ENCODE data around the gene ALDH2.

ALDH2 gene

GRCh38 chr12:111784953-111785352 is 18.2 kb downstream of the ALDH2 start:
- no peak for TF ChIP-seq CTCF (IDR thresholded peaks at IDR 0.05; ENCODE audit: borderline replicate concordance, control extremely low read depth, extremely low read depth, insufficient read depth, missing control alignments)
- DNase-seq (ENCODE audit: low spot score) = no peak
- in situ Hi-C loops (cut with MboI; ENCODE audit: low sequenced_read_pairs, unreplicated experiment) = no loop called here

GRCh38 chr12:111785651-111786050 is 18.9 kb downstream of the ALDH2 start:
- TF ChIP-seq CTCF (IDR thresholded peaks at IDR 0.05; ENCODE audit: borderline replicate concordance, control extremely low read depth, extremely low read depth, insufficient read depth, missing control alignments) = no peak
- DNase-seq (ENCODE audit: low spot score) = no peak
- in situ Hi-C loops (cut with MboI; ENCODE audit: low sequenced_read_pairs, unreplicated experiment) = no loop called here

GRCh38 chr12:111788178-111788654 is 21.5 kb downstream of the ALDH2 start:
- peak; percentile 60 for DNase-seq (ENCODE audit: low spot score)
- peak; percentile 49 for TF ChIP-seq CTCF (IDR thresholded peaks at IDR 0.05; ENCODE audit: borderline replicate concordance, control extremely low read depth, extremely low read depth, insufficient read depth, missing control alignments)
- in situ Hi-C loops (cut with MboI; ENCODE audit: low sequenced_read_pairs, unreplicated experiment) = no loop called here

GRCh38 chr12:111789779-111790178 is 23.0 kb downstream of the ALDH2 start:
- DNase-seq (ENCODE audit: low spot score) = no peak
- in situ Hi-C loops (cut with MboI; ENCODE audit: low sequenced_read_pairs, unreplicated experiment) = no loop called here
- TF ChIP-seq CTCF (IDR thresholded peaks at IDR 0.05; ENCODE audit: borderline replicate concordance, control extremely low read depth, extremely low read depth, insufficient read depth, missing control alignments) = no peak

- TF ChIP-seq CTCF (IDR thresholded peaks at IDR 0.05; ENCODE audit: borderline replicate concordance, control extremely low read depth, extremely low read depth, insufficient read depth, missing control alignments) = no peak
- DNase-seq (ENCODE audit: low spot score) = no peak
- in situ Hi-C loops (cut with MboI; ENCODE audit: low sequenced_read_pairs, unreplicated experiment) = no loop called here
Measured at GRCh38 chr12:111791507-111791906, 24.8 kb downstream of the ALDH2 start.

GRCh38 chr12:111792155-111792855 is 25.6 kb downstream of the ALDH2 start:
- in situ Hi-C loops (cut with MboI; ENCODE audit: low sequenced_read_pairs, unreplicated experiment) = no loop called here
- no peak for TF ChIP-seq CTCF (IDR thresholded peaks at IDR 0.05; ENCODE audit: borderline replicate concordance, control extremely low read depth, extremely low read depth, insufficient read depth, missing control alignments)
- DNase-seq (ENCODE audit: low spot score) = no peak

Data from GM13976 (cell line).